Colonic mucosa (tissue), 4 donors: Measurements from ENCODE around the gene BMPER. TPM values are rescaled to one million over a fixed set of nuclear protein-coding genes. Genes with fewer than 3 reads are reported as not detected.

Experiments used
- DNase-seq: peaks from one replicate; pipeline ENCODE4 v3.0.0-alpha.2; 2020
- H3K27ac ChIP-seq: fragments of 200-600 bp; one replicate; pipeline ENCODE4 v1.8.0; 2021
- H3K27me3 ChIP-seq: fragments of 200-600 bp; one replicate; pipeline ENCODE4 v1.8.0; 2021
- H3K36me3 ChIP-seq: fragments of 200-600 bp; one replicate; pipeline ENCODE4 v1.8.0; 2021
- H3K4me1 ChIP-seq: fragments of 200-600 bp; one replicate; pipeline ENCODE4 v1.8.0; 2021; ENCODE audit warnings: mild to moderate bottlenecking
- H3K4me3 ChIP-seq: fragments of 200-600 bp; one replicate; pipeline ENCODE4 v1.8.0; 2021
- H3K9ac ChIP-seq, 2 donors: one replicate each; pipeline ENCODE4 v1.7.0; 2013; ENCODE audit warnings: control low read depth in 2 of 2, low read depth in 2 of 2, low read length in 2 of 2
- H3K9me3 ChIP-seq: fragments of 200-600 bp; one replicate; pipeline ENCODE4 v1.8.0; 2021
- CTCF ChIP-seq: fragments of 200-600 bp; IDR thresholded peaks from one replicate; pipeline ENCODE4 v1.8.0; 2022; ENCODE audit warnings: antibody characterized with exemption, mild to moderate bottlenecking
- intact Hi-C: fragments of 100-400 bp; cut with DNase I; formaldehyde crosslinking; loops from one replicate; pipeline ENCODE4 v1.14.1; 2022
- total RNA-seq, 2 donors: library from RNA; stranded (reverse); fragmentation: NEBNext Ultra II Directional in 1 of 2; extraction: Animal tissue kit (Norgen Biotek cat#: 25700) in 1 of 2; gene quantifications; one replicate each; pipeline ENCODE4 v1.2.1, GENCODE V29; 2021
- donor health status: healthy.
- donor health status: DM: no; HTN: no; CAD: no.
- donor health status: DM: no; HTN: no; CAD: no.

The BMPER gene
- total RNA-seq, 2 donors from 2014 or later: 0.85 to 1.3 TPM

GRCh38 chr7:33968591-33968990 is 63.3 kb downstream of the BMPER start:
- H3K9ac ChIP-seq: no peak overlapping the region
- no peaks in the 10 kb centered on the region for H3K36me3 ChIP-seq
- DNase-seq: no peak
- H3K4me1 ChIP-seq: no peaks in the 10 kb centered on the region
- no peaks in the 10 kb centered on the region for H3K27me3 ChIP-seq
- H3K27ac ChIP-seq: no peak overlapping the region
- H3K4me3 ChIP-seq: no peak overlapping the region
- intact Hi-C loops: no loop called here
- no peak for TF ChIP-seq CTCF
- H3K9me3 ChIP-seq: no peaks in the 10 kb centered on the region

- H3K9ac ChIP-seq: no peak overlapping the region
- intact Hi-C loops: no loop called here
Measured at GRCh38 chr7:33970536-33970935, 65.2 kb downstream of the BMPER start.

GRCh38 chr7:33971106-33971505 is 65.8 kb downstream of the BMPER start:
- Histone ChIP-seq H3K27ac (no peak overlapping the region), H3K4me1 (no peaks in the 10 kb centered on the region), H3K4me3 (no peak overlapping the region), H3K9ac (no peak overlapping the region), H3K9me3 (no peaks in the 10 kb centered on the region), H3K36me3 (no peaks in the 10 kb centered on the region), H3K27me3 (no peaks in the 10 kb centered on the region)
- intact Hi-C loops: no loop called here
- no peak for TF ChIP-seq CTCF
- DNase-seq: no peak

More at GRCh38 chr7:33970536-33970935, 65.2 kb downstream of the BMPER start:
- H3K27me3 ChIP-seq: no peaks in the 10 kb centered on the region
- no peaks in the 10 kb centered on the region for H3K9me3 ChIP-seq
- H3K36me3 ChIP-seq: no peaks in the 10 kb centered on the region
- no peak overlapping the region for H3K4me3 ChIP-seq
- H3K4me1 ChIP-seq: no peaks in the 10 kb centered on the region
- TF ChIP-seq CTCF: no peak
- H3K27ac ChIP-seq: no peak overlapping the region
- DNase-seq: no peak

- H3K36me3 ChIP-seq: no peaks in the 10 kb centered on the region
- H3K9me3 ChIP-seq: no peaks in the 10 kb centered on the region
- intact Hi-C loops: no loop called here
- H3K9ac ChIP-seq: no peak overlapping the region
- H3K4me1 ChIP-seq: no peaks in the 10 kb centered on the region
- TF ChIP-seq CTCF: no peak
- H3K4me3 ChIP-seq: no peak overlapping the region
- no peak for DNase-seq
- no peak overlapping the region for H3K27ac ChIP-seq
- no peaks in the 10 kb centered on the region for H3K27me3 ChIP-seq
Measured at GRCh38 chr7:33973231-33974015, 68.1 kb downstream of the BMPER start.

- no peak for DNase-seq
- no peak overlapping the region for H3K4me3 ChIP-seq
- no peaks in the 10 kb centered on the region for H3K9me3 ChIP-seq
- H3K9ac ChIP-seq: no peak overlapping the region
- no peak overlapping the region for H3K27ac ChIP-seq
- intact Hi-C loops: no loop called here
- no peak for TF ChIP-seq CTCF
- H3K27me3 ChIP-seq: no peaks in the 10 kb centered on the region
- no peaks in the 10 kb centered on the region for H3K4me1 ChIP-seq
- no peaks in the 10 kb centered on the region for H3K36me3 ChIP-seq
Measured at GRCh38 chr7:33979300-33979806, 74.0 kb downstream of the BMPER start.
